ENCODE data around the gene MAGEB17. TPM values are rescaled to one million over a fixed set of nuclear protein-coding genes. Genes with fewer than 3 reads are reported as not detected.

MAGEB17 gene
- total RNA-seq, 1 experiment from 2014 or later, result not detected

- no peaks in the 10 kb centered on the region for H3K36me3 ChIP-seq
- no peak for DNase-seq
- H3K4me3 ChIP-seq, result no peak overlapping the region
- H3K27me3 ChIP-seq, result no peaks in the 10 kb centered on the region
- peaks cover 5% of the 10 kb centered on the region; the same call in 1 of the 2 replicates for H3K9me3 ChIP-seq
Measured at GRCh38 chrX:16187024-16187760, 19.9 kb downstream of the MAGEB17 start.

- H3K36me3 ChIP-seq, result no peaks in the 10 kb centered on the region
- no peak for DNase-seq
- peaks cover 5% of the 10 kb centered on the region; the same call in 1 of the 2 replicates for H3K9me3 ChIP-seq
- no peak overlapping the region for H3K4me3 ChIP-seq
- H3K27me3 ChIP-seq, result no peaks in the 10 kb centered on the region
Measured at GRCh38 chrX:16188687-16189086, 21.4 kb downstream of the MAGEB17 start.

- Histone ChIP-seq H3K36me3 (no peaks in the 10 kb centered on the region), H3K4me3 (no peak overlapping the region), H3K27me3 (no peaks in the 10 kb centered on the region), H3K9me3 (no peaks in the 10 kb centered on the region)
- DNase-seq, result no peak
Measured at GRCh38 chrX:16191605-16192004, 24.3 kb downstream of the MAGEB17 start.

- DNase-seq, result no peak
- no peaks in the 10 kb centered on the region for H3K9me3 ChIP-seq
Measured at GRCh38 chrX:16196829-16197228, 29.5 kb downstream of the MAGEB17 start.

GRCh38 chrX:16199343-16199742 lies 32.1 kb downstream of the MAGEB17 start:
- Histone ChIP-seq H3K27me3 (no peaks in the 10 kb centered on the region), H3K9me3 (no peaks in the 10 kb centered on the region), H3K36me3 (no peaks in the 10 kb centered on the region), H3K4me3 (no peak overlapping the region)
- DNase-seq, result no peak

More at GRCh38 chrX:16196829-16197228, 29.5 kb downstream of the MAGEB17 start:
- H3K36me3 ChIP-seq, result no peaks in the 10 kb centered on the region
- H3K27me3 ChIP-seq, result no peaks in the 10 kb centered on the region
- H3K4me3 ChIP-seq, result no peak overlapping the region

GRCh38 chrX:16202943-16203342 lies 35.7 kb downstream of the MAGEB17 start:
- no peak for DNase-seq
- H3K27me3 ChIP-seq, result no peaks in the 10 kb centered on the region
- no peaks in the 10 kb centered on the region for H3K9me3 ChIP-seq
- H3K36me3 ChIP-seq, result no peaks in the 10 kb centered on the region
- H3K4me3 ChIP-seq, result no peak overlapping the region

GRCh38 chrX:16204538-16204937 lies 37.3 kb downstream of the MAGEB17 start:
- Histone ChIP-seq H3K36me3 (no peaks in the 10 kb centered on the region), H3K27me3 (no peaks in the 10 kb centered on the region), H3K4me3 (no peak overlapping the region), H3K9me3 (no peaks in the 10 kb centered on the region)
- DNase-seq, result no peak

GRCh38 chrX:16205840-16206239 lies 38.6 kb downstream of the MAGEB17 start:
- H3K36me3 ChIP-seq, result no peaks in the 10 kb centered on the region
- no peaks in the 10 kb centered on the region for H3K27me3 ChIP-seq
- no peaks in the 10 kb centered on the region for H3K9me3 ChIP-seq
- H3K4me3 ChIP-seq, result no peak overlapping the region
- DNase-seq, result no peak

- Histone ChIP-seq H3K36me3 (no peaks in the 10 kb centered on the region), H3K4me3 (no peak overlapping the region), H3K9me3 (no peaks in the 10 kb centered on the region), H3K27me3 (no peaks in the 10 kb centered on the region)
- no peak for DNase-seq
Measured at GRCh38 chrX:16207634-16208033, 40.4 kb downstream of the MAGEB17 start.

- no peak overlapping the region for H3K4me3 ChIP-seq
- no peak for DNase-seq
- H3K27me3 ChIP-seq, result no peaks in the 10 kb centered on the region
- H3K36me3 ChIP-seq, result no peaks in the 10 kb centered on the region
- no peaks in the 10 kb centered on the region for H3K9me3 ChIP-seq
Measured at GRCh38 chrX:16208601-16209000, 41.3 kb downstream of the MAGEB17 start.

- Histone ChIP-seq H3K27me3 (no peaks in the 10 kb centered on the region), H3K4me3 (no peak overlapping the region), H3K9me3 (no peaks in the 10 kb centered on the region), H3K36me3 (no peaks in the 10 kb centered on the region)
- DNase-seq, result no peak
Measured at GRCh38 chrX:16210061-16210460, 42.8 kb downstream of the MAGEB17 start.

- Histone ChIP-seq H3K27me3 (no peaks in the 10 kb centered on the region), H3K4me3 (no peak overlapping the region), H3K36me3 (no peaks in the 10 kb centered on the region), H3K9me3 (no peaks in the 10 kb centered on the region)
- peak; percentile 47 for DNase-seq
Measured at GRCh38 chrX:16212024-16212423, 44.7 kb downstream of the MAGEB17 start.

GRCh38 chrX:16212436-16212835 lies 45.2 kb downstream of the MAGEB17 start:
- Histone ChIP-seq H3K36me3 (no peaks in the 10 kb centered on the region), H3K27me3 (no peaks in the 10 kb centered on the region), H3K4me3 (no peak overlapping the region), H3K9me3 (no peaks in the 10 kb centered on the region)
- no peak for DNase-seq

GRCh38 chrX:16213961-16214360 lies 46.7 kb downstream of the MAGEB17 start:
- Histone ChIP-seq H3K36me3 (no peaks in the 10 kb centered on the region), H3K27me3 (no peaks in the 10 kb centered on the region), H3K9me3 (no peaks in the 10 kb centered on the region), H3K4me3 (no peak overlapping the region)
- DNase-seq, result no peak

GRCh38 chrX:16215660-16216059 lies 48.4 kb downstream of the MAGEB17 start:
- no peaks in the 10 kb centered on the region for H3K9me3 ChIP-seq
- no peaks in the 10 kb centered on the region for H3K36me3 ChIP-seq
- no peak for DNase-seq
- no peaks in the 10 kb centered on the region for H3K27me3 ChIP-seq
- H3K4me3 ChIP-seq, result no peak overlapping the region

Data from MG63 (cell line).